GM12864 (cell line): Measurements from ENCODE around the gene PTPRR.

Source experiments
- DNase-seq: peaks from one replicate; pipeline ENCODE4 v3.0.0-alpha.2; 2011; ENCODE audit warnings: low read depth
- H3K4me3 ChIP-seq: 2 replicates; pipeline ENCODE4 v1.5.1; 2011; ENCODE audit warnings: mild to moderate bottlenecking, low read depth, low read length, control low read depth
- CTCF ChIP-seq: IDR thresholded peaks from 2 replicates; pipeline ENCODE4 v1.5.1; 2011; ENCODE audit warnings: low read depth, mild to moderate bottlenecking, moderate library complexity, low read length, control low read depth, inconsistent platforms; ENCODE audit errors: missing control alignments

Gene PTPRR

GRCh38 chr12:70754330-70754741 is 166.2 kb downstream of the PTPRR start:
- H3K4me3 ChIP-seq, result no peak overlapping the region
- no peak for TF ChIP-seq CTCF
- DNase-seq, result no peak

GRCh38 chr12:70752327-70752726 is 168.2 kb downstream of the PTPRR start:
- DNase-seq, result no peak
- TF ChIP-seq CTCF, result no peak
- H3K4me3 ChIP-seq, result no peak overlapping the region

GRCh38 chr12:70749931-70750330 is 170.6 kb downstream of the PTPRR start:
- no peak for TF ChIP-seq CTCF
- no peak overlapping the region for H3K4me3 ChIP-seq
- DNase-seq, result no peak

- TF ChIP-seq CTCF, result no peak
- DNase-seq, result no peak
- no peak overlapping the region for H3K4me3 ChIP-seq
Observed at GRCh38 chr12:70748809-70749208, 171.7 kb downstream of the PTPRR start.

GRCh38 chr12:70747445-70748260 is 172.9 kb downstream of the PTPRR start:
- DNase-seq, result no peak
- no peak overlapping the region for H3K4me3 ChIP-seq
- TF ChIP-seq CTCF, result no peak

GRCh38 chr12:70745048-70745447 is 175.5 kb downstream of the PTPRR start:
- no peak overlapping the region for H3K4me3 ChIP-seq
- no peak for DNase-seq
- no peak for TF ChIP-seq CTCF

- TF ChIP-seq CTCF, result no peak
- no peak for DNase-seq
- no peak overlapping the region for H3K4me3 ChIP-seq
Observed at GRCh38 chr12:70744178-70744577, 176.4 kb downstream of the PTPRR start.
